ENCODE measurements around the gene ZC3H12A.

DNA sequence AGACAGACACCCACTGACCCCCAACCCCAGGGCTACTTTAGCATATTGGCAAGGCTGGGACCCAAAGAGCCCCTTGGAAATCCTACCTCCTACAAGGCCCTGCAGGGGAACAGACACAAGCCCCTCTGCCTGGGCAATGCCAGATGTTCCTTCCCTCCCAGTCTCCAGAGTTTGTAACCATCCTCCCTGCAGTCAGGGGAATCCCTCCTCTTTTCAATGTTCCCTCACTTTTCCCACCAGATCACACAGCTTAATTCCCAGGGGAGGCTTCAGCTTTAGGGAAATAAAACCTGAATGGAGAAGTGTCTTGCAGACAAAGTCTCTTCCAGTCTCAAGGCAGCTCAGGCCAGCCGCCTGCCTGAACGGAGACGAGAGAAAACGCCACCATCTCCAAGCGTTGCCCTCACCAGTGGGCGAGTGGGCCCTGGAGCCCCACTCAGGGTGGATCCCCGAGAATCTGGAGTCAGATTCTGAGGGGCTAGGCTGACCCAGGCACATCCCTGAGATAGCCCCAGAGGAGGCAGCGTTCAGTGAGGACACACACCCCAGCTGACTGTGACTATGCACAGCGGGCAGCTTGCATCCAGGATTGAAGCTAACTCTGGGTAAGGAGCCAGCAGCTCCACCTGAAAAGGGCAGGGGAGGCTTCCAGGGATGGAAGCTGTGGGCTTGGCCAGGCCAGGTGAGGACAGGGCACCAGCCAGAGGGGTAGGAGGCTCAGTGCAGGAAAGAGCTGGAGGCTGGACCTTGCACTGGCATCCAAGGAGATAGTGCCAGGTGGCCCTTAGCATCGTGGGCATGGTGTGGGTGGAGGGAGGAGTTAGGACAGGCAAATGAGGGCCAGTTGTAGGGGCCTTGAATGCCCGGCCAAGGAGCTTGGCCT lies 44.0 kb upstream of the ZC3H12A start:
- TF ChIP-seq CTCF (IDR thresholded peaks at IDR 0.05) (no peak), POLR2A (IDR thresholded peaks at IDR 0.05) (no peak), EP300 (IDR thresholded peaks at IDR 0.05) (no peak)

Data from gastroesophageal sphincter (tissue), 3 donors.